GM19463 (cell line): ENCODE measurements around the gene GRB2.
"Not testable (repeated sequence)": the region's sequence is repeated elsewhere in the genome, so short reads cannot be mapped to it uniquely, and the experiment has no call there.

ENCODE experiments used
- ATAC-seq: cut with Tn5 transposase; IDR thresholded peaks from one replicate; pipeline ENCODE4 v1.9.1; 2021; ENCODE audit warnings: mild to moderate bottlenecking, moderate library complexity; ENCODE audit not compliant: unreplicated experiment

GRB2 gene

DNA sequence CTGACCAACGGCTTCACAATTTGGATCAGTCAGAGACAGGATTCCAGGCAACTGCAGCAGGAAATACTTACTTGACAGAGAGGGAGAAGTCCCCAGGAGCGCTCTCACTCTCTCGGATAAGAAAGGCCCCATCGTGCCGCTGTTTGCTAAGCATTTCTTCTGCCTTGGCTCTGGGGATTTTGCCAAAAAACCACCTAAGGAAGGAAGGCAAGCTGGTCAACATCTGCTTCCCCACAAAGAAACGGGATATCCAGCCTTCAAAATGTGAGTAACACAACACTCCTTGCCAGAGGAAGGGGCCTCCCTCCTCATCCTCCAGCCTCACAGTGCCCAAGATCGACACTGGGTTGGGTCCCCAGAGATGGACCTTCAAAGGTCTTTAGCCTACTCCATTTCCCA lies 79.7 kb downstream of the GRB2 start:
- ATAC-seq, result no peak

- ATAC-seq, result no peak
These were observed 80.1 kb downstream of the GRB2 start for GRCh38 chr17:75325348-75325747.

- ATAC-seq, result no peak
These were observed 84.0 kb downstream of the GRB2 start for GRCh38 chr17:75321506-75321905.

- peak; percentile 38 for ATAC-seq
These were observed 85.4 kb downstream of the GRB2 start for GRCh38 chr17:75319904-75320691.

DNA sequence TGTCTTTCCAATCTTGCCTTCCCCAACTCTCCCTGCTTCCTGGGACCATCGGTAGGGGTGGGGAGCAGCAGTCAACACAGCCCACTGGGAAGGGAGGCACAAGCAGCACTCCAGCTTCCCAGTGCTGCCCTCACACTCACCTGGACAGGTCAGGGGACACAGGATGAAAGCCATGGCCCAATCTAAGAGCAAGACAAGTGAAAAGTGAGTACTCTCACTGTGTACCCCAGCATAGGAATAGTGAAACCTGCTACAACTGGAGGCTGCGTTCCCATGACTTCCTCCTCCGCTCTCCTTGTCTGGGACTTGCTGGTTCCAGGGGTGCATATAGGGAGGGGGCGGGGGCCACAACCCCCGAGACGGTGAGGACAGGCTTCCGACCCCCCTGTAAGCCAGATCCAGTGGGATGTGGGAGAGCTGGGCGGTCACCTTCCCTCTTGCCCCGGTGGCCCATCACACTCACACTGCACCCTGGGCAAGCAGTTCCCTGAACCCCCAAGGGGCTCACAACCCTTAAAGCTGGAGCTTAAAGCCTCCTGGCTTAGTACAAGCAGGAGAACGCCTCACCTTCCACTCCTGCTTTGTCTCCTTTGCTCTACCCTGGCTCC lies 86.8 kb downstream of the GRB2 start:
- ATAC-seq, result no peak

DNA sequence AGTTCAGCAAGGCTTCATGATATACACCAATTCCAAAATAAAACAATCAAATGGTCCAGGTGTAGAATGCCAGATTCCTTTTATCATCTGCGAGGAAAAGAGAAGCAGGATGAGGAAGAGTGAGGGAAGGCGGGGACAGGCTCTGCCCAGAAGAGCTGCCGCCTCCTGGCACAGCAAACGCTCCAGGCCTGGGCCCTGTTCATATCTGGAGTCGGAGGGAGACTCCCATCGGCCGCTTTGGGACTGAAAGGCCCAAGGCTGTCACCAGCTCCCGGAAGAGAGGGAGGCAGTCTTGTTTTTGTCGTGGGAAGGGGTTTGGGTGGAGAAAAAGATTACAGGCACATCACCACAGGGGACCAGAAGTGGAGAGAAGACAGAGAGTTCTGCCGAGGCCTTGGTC lies 87.3 kb downstream of the GRB2 start:
- no peak for ATAC-seq

- ATAC-seq, result no peak
These were observed 87.8 kb downstream of the GRB2 start for GRCh38 chr17:75317671-75318070.

- ATAC-seq, result no peak
These were observed 89.2 kb downstream of the GRB2 start for GRCh38 chr17:75316253-75316652.

DNA sequence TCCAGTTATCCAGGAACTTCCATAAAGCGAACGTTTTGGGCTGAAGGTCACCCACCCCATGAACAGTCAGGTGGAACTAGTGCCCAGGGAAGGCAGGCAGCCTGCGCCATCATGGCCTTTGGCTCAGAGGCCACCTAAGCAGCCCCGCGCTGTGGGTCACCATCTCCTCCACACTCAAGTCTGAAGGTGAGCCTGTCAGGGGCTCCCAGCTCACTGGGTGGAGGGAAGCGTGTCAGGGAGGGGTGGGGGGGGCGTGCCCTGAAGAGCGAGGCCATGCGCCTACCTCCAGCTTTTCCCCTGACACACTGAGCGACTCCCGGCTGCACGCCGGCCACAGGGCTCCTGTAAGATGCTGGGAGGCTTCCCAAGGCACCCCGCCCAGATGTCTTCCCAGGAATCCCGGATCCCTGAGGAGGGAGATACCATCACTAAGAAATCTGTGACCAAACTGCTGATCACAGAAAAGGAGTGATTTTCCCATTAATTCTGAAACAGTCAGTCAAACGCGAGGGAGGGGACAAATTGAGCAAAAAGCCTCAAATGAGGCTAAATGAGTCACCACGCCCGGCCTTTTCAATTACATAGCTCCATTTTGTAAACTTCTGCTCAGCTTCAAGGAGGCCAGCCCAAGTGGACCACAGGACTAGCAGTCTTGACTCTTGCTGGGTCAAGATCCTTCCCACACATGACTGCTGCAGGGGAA lies 89.8 kb downstream of the GRB2 start:
- ATAC-seq, result no peak

DNA sequence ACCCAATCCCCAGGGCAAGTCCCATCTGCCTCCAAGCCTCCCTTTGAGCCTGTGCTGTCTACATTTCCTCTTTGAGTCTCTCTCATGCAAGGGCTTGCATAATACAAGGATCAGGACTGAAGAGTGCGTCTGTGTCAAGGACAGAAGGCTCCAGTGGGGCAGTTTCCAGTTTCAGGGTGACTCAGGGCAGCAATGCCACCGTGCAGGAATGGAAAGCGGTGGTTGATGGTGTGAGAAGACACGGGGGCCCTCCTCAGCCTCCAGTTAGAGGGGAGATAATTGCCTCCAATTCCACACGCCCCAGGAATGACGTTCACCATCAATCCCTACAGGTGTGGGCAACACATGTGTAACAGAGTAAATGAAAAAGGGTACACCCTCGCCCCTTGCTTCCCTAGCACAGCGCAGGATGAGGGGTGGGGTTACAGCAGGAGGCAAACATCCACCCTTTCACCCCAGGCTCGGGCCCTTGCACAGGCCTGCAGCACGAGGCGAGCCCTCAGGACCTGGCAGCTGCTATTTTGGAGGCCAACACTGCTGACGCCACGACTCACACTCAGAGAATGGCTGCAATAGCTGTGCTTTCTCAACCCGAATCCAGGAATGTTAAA lies 91.4 kb downstream of the GRB2 start:
- peak; percentile 79 for ATAC-seq

DNA sequence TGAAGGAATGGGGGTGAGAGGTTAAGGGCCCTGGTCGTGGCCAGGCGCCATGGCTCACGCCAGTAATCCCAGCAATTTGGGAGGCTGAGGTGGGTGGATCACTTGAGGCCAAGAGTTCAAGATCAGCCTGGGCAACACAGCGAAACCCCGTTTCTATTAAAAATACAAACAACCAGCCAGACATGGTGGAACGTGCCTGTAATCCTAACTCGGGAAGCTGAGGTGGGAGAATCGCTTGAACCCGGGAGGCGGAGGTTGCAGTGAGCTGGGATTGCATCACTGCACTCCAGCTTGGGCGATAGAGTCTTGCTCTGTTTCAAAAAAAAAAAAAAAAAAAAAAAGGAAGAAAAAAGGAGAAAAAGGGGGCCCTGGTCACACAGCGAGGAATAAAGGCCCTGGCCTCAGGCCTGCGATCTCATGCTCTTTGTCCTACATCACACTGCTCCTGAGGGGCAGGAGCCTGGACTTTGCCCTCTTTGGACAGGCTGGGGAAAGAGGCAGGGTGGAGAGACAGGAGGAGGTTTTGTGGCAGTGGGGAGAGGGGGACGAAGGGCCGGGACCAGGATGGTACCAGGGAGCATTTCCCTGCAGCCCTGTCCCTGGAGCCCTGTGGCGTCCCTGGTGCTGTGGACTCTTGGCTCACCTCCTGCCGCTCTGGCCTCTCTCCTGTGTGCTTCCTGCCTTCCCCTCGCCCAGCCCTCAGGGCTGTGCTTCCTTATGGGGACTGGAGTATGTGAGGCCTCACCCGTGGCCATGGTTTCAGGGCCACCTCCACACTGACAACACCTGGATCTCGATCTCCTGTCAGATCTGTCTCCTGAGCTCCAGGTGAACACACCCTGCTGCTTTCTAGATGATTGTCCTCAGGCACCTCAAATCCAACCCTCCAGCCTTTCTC lies 96.5 kb downstream of the GRB2 start:
- ATAC-seq, result no peak

GRCh38 chr17:75307957-75308731 lies 97.3 kb downstream of the GRB2 start:
- no peak for ATAC-seq

- no peak for ATAC-seq
These were observed 103.8 kb downstream of the GRB2 start for GRCh38 chr17:75301502-75302206.

GRCh38 chr17:75301049-75301448 lies 104.4 kb downstream of the GRB2 start:
- ATAC-seq, result no peak

- ATAC-seq, result no peak
These were observed 105.2 kb downstream of the GRB2 start for GRCh38 chr17:75300280-75300679.

DNA sequence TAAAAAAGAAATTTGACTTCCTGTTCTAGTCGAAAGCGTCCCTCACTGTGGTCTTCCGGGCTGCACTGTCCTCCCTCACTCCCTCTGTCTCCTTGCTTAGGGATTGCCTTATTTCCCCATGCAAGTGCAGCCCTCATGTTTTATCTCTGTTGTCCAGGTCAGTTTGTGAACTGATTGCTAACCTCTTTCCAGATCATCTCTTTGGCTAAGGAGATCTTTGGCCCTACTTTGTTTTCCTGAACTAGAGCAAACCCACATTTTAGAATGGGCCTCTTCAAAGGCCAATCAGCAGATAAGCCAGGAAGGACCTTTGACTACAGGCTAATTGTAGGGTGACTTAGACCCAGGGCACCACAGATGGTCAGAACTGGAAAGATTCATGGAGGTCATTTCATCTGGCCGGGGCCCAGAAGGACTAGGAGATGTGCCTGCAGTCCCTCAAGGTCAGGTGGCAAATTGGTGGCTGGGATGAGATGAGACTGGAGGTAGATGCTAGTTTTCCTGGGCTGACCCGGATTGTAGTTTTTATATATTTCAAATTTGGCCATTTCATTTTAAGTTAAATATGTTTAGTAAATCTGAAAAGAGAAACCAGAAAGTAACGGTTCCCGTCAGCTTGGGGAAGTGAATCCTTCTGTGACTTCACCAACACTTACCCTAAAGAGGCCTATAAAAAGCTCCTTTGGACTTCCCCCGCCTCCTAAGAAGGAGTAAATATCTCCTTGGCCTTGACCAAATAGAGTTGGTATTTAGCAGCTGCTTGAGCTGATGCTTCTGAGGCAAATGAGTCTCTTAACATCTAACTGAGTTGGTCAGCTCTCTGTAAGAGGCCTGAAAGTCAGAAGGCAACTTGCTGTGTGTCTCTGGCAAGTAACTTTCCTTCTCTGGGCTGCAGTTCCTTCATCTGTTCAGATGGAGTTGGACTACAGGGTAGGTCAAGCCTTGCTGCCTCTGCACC lies 110.0 kb downstream of the GRB2 start:
- peak; percentile 60 for ATAC-seq

DNA sequence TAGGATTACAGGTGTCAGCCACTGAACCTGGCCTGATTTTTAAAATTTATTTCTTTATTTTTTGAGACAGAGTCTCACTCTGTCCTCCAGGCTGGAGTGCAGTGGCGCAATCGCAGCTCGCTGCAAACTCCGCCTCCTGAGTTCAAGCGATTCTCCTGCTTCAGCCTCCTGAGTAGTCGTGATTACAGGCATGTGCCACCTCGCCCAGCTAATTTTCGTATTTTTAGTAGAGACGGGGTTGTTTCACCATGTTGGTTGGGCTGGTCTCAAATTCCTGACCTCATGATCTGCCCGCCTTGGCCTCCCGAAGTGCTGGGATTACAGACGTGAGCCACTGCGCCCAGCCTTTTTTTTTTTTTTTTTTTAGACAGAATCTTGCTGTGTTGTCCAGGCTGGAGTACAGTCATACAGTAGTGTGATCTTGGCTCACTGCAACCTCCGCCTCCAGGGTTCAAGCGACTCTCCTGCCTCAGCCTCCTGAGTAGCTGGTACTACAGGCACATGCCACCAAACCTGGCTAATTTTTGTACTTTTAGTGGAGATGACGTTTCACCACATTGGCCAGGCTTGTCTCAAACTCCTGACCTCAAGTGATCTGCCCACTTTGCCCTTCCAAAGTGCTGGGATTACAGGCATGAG lies 112.5 kb downstream of the GRB2 start:
- not testable (repeated sequence) for ATAC-seq
